ENCODE measurements around the gene AGMO. TPM values are rescaled to one million over a fixed set of nuclear protein-coding genes. Genes with fewer than 3 reads are reported as not detected.

Gene AGMO
- polyA plus RNA-seq, 3 donors: 0.82 to 1.2 (median 0.98) TPM

- no peak for DNase-seq (ENCODE audit: low read depth in 3 of 3, low spot score in 2 of 3)
Measured at GRCh38 chr7:15402436-15403136, 159.2 kb downstream of the AGMO start.

- no peak for DNase-seq (ENCODE audit: low read depth in 3 of 3, low spot score in 2 of 3)
Measured at GRCh38 chr7:15400440-15400839, 161.4 kb downstream of the AGMO start.

- no peak for DNase-seq (ENCODE audit: low read depth in 3 of 3, low spot score in 2 of 3)
Measured at GRCh38 chr7:15399441-15399840, 162.4 kb downstream of the AGMO start.

- no peak for DNase-seq (ENCODE audit: low read depth in 3 of 3, low spot score in 2 of 3)
Measured at GRCh38 chr7:15397922-15398760, 163.7 kb downstream of the AGMO start.

GRCh38 chr7:15397159-15397550 is 164.7 kb downstream of the AGMO start:
- DNase-seq (ENCODE audit: low read depth in 3 of 3, low spot score in 2 of 3): no peak

- no peak for DNase-seq (ENCODE audit: low read depth in 3 of 3, low spot score in 2 of 3)
Measured at GRCh38 chr7:15396210-15397158, 165.3 kb downstream of the AGMO start.

- DNase-seq (ENCODE audit: low read depth in 3 of 3, low spot score in 2 of 3): no peak
Measured at GRCh38 chr7:15389073-15389472, 172.7 kb downstream of the AGMO start.

- DNase-seq (ENCODE audit: low read depth in 3 of 3, low spot score in 2 of 3): no peak
Measured at GRCh38 chr7:15378494-15379145, 183.2 kb downstream of the AGMO start.

- DNase-seq (ENCODE audit: low read depth in 3 of 3, low spot score in 2 of 3): no peak
Measured at GRCh38 chr7:15376600-15376999, 185.2 kb downstream of the AGMO start.

GRCh38 chr7:15370441-15370840 is 191.4 kb downstream of the AGMO start:
- DNase-seq (ENCODE audit: low read depth in 3 of 3, low spot score in 2 of 3): no peak

GRCh38 chr7:15368653-15369052 is 193.2 kb downstream of the AGMO start:
- DNase-seq (ENCODE audit: low read depth in 3 of 3, low spot score in 2 of 3): no peak

- no peak for DNase-seq (ENCODE audit: low read depth in 3 of 3, low spot score in 2 of 3)
Measured at GRCh38 chr7:15367897-15368296, 193.9 kb downstream of the AGMO start.

- DNase-seq (ENCODE audit: low read depth in 3 of 3, low spot score in 2 of 3): no peak
Measured at GRCh38 chr7:15358112-15358511, 203.7 kb downstream of the AGMO start.

GRCh38 chr7:15352421-15353206 is 209.2 kb downstream of the AGMO start:
- no peak for DNase-seq (ENCODE audit: low read depth in 3 of 3, low spot score in 2 of 3)

GRCh38 chr7:15345216-15345615 is 216.6 kb downstream of the AGMO start:
- DNase-seq (ENCODE audit: low read depth in 3 of 3, low spot score in 2 of 3): no peak

GRCh38 chr7:15341817-15342216 is 220.0 kb downstream of the AGMO start:
- no peak for DNase-seq (ENCODE audit: low read depth in 3 of 3, low spot score in 2 of 3)

GRCh38 chr7:15336146-15336545 is 225.7 kb downstream of the AGMO start:
- DNase-seq (ENCODE audit: low read depth in 3 of 3, low spot score in 2 of 3): no peak

- DNase-seq (ENCODE audit: low read depth in 3 of 3, low spot score in 2 of 3): no peak
Measured at GRCh38 chr7:15335390-15335789, 226.4 kb downstream of the AGMO start.

GRCh38 chr7:15334536-15335263 is 227.1 kb downstream of the AGMO start:
- DNase-seq (ENCODE audit: low read depth in 3 of 3, low spot score in 2 of 3): no peak

Data from right renal cortex interstitium (tissue), 3 donors.